H1 (cell line): Measurements from ENCODE around the gene PTPN7.

Experiments used
- EZH2 ChIP-seq: fragments of 200-600 bp; sonication (generic); IDR thresholded peaks from 2 replicates; pipeline ENCODE4 v1.7.1; 2012; ENCODE audit warnings: low read depth, mild to moderate bottlenecking, moderate library complexity, low read length, inconsistent platforms; ENCODE audit not compliant: severe bottlenecking
- NRF1 ChIP-seq: IDR thresholded peaks from 2 replicates; pipeline ENCODE4 v1.6.1; 2011; ENCODE audit warnings: mild to moderate bottlenecking, low read depth, low read length, improper control_type of control experiment
- RNF2 ChIP-seq: fragments of 200-900, 300-1000 bp; sonication (generic); IDR thresholded peaks from 2 replicates; pipeline ENCODE4 v1.7.1; 2016; ENCODE audit warnings: borderline replicate concordance, low read depth, mild to moderate bottlenecking, antibody characterized with exemption, low read length; ENCODE audit not compliant: poor library complexity, severe bottlenecking; ENCODE audit errors: missing control alignments
- TF ChIP-seq, protein P1 (sequence below), 3 experiments: IDR thresholded peaks; 1 replicate in 2 of 3; 2 replicates in 1 of 3; pipeline versions ENCODE4 v1.5.1 to v1.6.1; 2011; ENCODE audit warnings: low read length in 3 of 3, mild to moderate bottlenecking in 3 of 3, inconsistent platforms in 2 of 3, low read depth in 1 of 3, moderate library complexity in 1 of 3; ENCODE audit not compliant: insufficient read depth in 1 of 3; ENCODE audit errors: control extremely low read depth in 1 of 3

DNA sequence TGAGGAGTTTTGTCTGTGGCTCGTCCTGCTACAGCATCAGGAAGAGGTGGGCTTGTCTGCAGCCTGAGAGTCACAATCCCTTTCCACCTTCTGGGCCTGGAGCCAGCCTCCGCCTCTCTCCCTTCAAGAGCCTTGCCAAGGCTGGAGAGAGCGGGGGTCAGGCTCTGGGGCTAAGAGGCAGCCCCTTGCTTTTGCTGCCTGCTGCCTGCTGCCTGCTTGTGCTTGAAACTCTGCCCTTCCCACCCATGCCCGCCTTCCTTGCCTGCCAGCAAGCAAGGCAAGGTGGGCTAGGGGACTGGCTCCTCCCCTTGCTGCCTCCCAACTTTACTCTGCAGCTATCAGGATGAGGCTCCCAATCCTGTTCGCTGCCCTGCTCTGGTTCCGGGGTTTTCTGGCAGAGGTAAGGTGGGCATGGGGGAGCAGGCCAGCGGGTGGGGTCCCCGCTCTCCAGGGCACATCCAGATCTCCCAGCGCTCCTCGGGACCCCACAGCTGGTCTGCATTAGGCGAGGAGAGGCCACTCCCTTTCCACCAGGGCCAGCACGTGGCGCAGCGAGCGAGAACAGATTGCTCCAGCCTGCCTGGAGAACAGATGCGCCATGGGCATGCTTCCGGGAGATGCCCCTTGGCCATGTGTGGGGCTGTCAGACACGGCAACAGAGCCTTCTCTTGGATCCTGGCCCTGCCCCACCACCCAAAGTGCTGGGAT lies 7.5 kb upstream of the PTPN7 start:
- no peak for TF ChIP-seq NRF1
- TF ChIP-seq, protein P1, sequence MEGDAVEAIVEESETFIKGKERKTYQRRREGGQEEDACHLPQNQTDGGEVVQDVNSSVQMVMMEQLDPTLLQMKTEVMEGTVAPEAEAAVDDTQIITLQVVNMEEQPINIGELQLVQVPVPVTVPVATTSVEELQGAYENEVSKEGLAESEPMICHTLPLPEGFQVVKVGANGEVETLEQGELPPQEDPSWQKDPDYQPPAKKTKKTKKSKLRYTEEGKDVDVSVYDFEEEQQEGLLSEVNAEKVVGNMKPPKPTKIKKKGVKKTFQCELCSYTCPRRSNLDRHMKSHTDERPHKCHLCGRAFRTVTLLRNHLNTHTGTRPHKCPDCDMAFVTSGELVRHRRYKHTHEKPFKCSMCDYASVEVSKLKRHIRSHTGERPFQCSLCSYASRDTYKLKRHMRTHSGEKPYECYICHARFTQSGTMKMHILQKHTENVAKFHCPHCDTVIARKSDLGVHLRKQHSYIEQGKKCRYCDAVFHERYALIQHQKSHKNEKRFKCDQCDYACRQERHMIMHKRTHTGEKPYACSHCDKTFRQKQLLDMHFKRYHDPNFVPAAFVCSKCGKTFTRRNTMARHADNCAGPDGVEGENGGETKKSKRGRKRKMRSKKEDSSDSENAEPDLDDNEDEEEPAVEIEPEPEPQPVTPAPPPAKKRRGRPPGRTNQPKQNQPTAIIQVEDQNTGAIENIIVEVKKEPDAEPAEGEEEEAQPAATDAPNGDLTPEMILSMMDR (IDR thresholded peaks at IDR 0.05; ENCODE audit: control extremely low read depth in 1 of 3, insufficient read depth in 1 of 3, low read depth in 1 of 3, low read length in 3 of 3), result no peak
- no peak for TF ChIP-seq RNF2
- no peak for TF ChIP-seq EZH2
